ENCODE measurements around the gene GPATCH8. TPM values are rescaled to one million over a fixed set of nuclear protein-coding genes. Genes with fewer than 3 reads are reported as not detected.

Gene GPATCH8
- total RNA-seq, 1 experiment from 2014 or later, result 22.7 TPM

DNA sequence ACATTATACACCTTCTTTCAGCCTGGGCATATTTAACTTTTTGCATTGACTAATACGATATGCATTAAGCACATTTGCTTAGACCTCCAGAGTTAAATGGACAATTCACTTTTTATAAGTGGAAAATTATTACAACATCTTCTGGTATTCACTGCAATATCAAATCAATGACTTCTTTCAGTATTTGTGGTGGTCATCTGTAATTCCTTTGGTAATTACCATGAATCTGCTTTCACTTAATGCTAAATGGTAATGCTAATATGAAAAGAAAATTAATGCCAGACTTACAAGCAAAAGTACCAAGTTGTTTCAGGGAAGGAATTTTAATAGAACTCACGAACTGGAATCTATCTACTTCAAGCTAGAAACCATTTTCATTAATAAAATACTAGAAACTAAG is 6.4 kb downstream of the GPATCH8 start:
- H3K79me2 ChIP-seq (ENCODE audit: low read length), result peaks cover 98% of the 10 kb centered on the region
- no peaks in the 10 kb centered on the region for H3K9me2 ChIP-seq (replicated peaks; ENCODE audit: low read length)
- POLR2A ChIA-PET (ENCODE audit: unreplicated experiment), result no interaction called here
- no peak overlapping the region for H3K4me2 ChIP-seq (ENCODE audit: low read length)
- H3K27ac ChIP-seq (ENCODE audit: low read length), result no peak overlapping the region
- TF ChIP-seq EZH2 (IDR thresholded peaks at IDR 0.05; ENCODE audit: low read length, unreplicated experiment), result no peak
- no peak for TF ChIP-seq EZH2phosphoT487 (IDR thresholded peaks at IDR 0.05; ENCODE audit: borderline replicate concordance, low read length)
- no peak for TF ChIP-seq CTCF (conservative IDR thresholded peaks at IDR 0.05; ENCODE audit: low read depth, low read length)
- BruUV-seq (replicated peaks), result no TSS peak
- H3K4me3 ChIP-seq (ENCODE audit: low read length), result no peak overlapping the region
- intact Hi-C loops (cut with micrococcal nuclease), result no loop called here
- CTCF ChIA-PET, result no interaction called here
- H4K20me1 ChIP-seq (ENCODE audit: low read length), result peaks cover 58% of the 10 kb centered on the region
- no peak for ATAC-seq
- no peak overlapping the region for H2AFZ ChIP-seq (ENCODE audit: low read length)
- no peak overlapping the region for H3K9ac ChIP-seq (ENCODE audit: low read length)
- no peaks in the 10 kb centered on the region for H3K27me3 ChIP-seq (ENCODE audit: low read length)
- no peaks in the 10 kb centered on the region for H3F3A ChIP-seq (ENCODE audit: low read length, unreplicated experiment)
- H3K36me3 ChIP-seq (ENCODE audit: low read depth, low read length), result peaks cover 11% of the 10 kb centered on the region
- no peaks in the 10 kb centered on the region for H3K9me3 ChIP-seq (ENCODE audit: low read length)
- no peak for DNase-seq
- peaks cover 22% of the 10 kb centered on the region for H3K4me1 ChIP-seq (ENCODE audit: insufficient read depth, low read length)

DNA sequence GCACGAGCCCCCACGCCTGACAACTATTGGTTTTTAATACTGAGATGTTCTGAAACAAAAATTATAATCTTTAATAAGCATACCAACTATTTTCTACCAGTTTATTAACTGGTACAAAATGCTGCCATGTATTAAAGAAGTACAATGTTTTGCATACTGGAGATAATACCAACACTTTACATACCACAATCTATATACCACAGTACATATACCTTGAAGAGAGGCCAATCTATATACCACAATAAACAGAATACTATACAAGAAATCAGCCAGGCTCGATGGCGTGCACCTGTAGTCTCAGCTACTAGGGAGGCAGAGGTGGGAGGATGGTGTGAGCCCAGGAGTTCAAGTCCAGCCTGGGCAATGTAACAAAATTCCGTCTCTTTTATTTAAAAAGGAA is 9.9 kb downstream of the GPATCH8 start:
- BruUV-seq (replicated peaks), result no TSS peak

More for the DNA sequence above, 9.9 kb downstream of the GPATCH8 start:
- peaks cover 17% of the 10 kb centered on the region for H3K36me3 ChIP-seq (ENCODE audit: low read depth, low read length)
- no peaks in the 10 kb centered on the region for H3F3A ChIP-seq (ENCODE audit: low read length, unreplicated experiment)
- no peak for DNase-seq
- no peak overlapping the region for H3K9ac ChIP-seq (ENCODE audit: low read length)
- TF ChIP-seq EZH2phosphoT487 (IDR thresholded peaks at IDR 0.05; ENCODE audit: borderline replicate concordance, low read length) (no peak), CTCF (conservative IDR thresholded peaks at IDR 0.05; ENCODE audit: low read depth, low read length) (no peak), EZH2 (IDR thresholded peaks at IDR 0.05; ENCODE audit: low read length, unreplicated experiment) (no peak)
- peaks cover 98% of the 10 kb centered on the region for H3K79me2 ChIP-seq (ENCODE audit: low read length)
- no peaks in the 10 kb centered on the region for H3K27me3 ChIP-seq (ENCODE audit: low read length)
- H4K20me1 ChIP-seq (ENCODE audit: low read length), result peaks cover 35% of the 10 kb centered on the region
- H3K9me3 ChIP-seq (ENCODE audit: low read length), result no peaks in the 10 kb centered on the region
- no peak overlapping the region for H3K27ac ChIP-seq (ENCODE audit: low read length)
- CTCF ChIA-PET, result no interaction called here
- no peaks in the 10 kb centered on the region for H3K9me2 ChIP-seq (replicated peaks; ENCODE audit: low read length)
- no peak overlapping the region for H3K4me2 ChIP-seq (ENCODE audit: low read length)
- intact Hi-C loops (cut with micrococcal nuclease), result no loop called here
- H3K4me1 ChIP-seq (ENCODE audit: insufficient read depth, low read length), result no peaks in the 10 kb centered on the region
- H2AFZ ChIP-seq (ENCODE audit: low read length), result no peak overlapping the region
- H3K4me3 ChIP-seq (ENCODE audit: low read length), result no peak overlapping the region
- no peak for ATAC-seq
- POLR2A ChIA-PET (ENCODE audit: unreplicated experiment), result no interaction called here

Data from PC-3 (cell line).